Right lung (tissue), 10 donors: ENCODE data around the gene LRRC4B. TPM values are rescaled to one million over a fixed set of nuclear protein-coding genes. Genes with fewer than 3 reads are reported as not detected.
A peak's percentile ranks its signal among the peaks of the same experiment; 100 is the strongest.
"Not testable (repeated sequence)": the region's sequence is repeated elsewhere in the genome, so short reads cannot be mapped to it uniquely, and the experiment has no call there.

Experiments used
- DNase-seq, 2 donors: peaks; one replicate each; pipeline ENCODE4 v3.0.0-alpha.2; 2013
- long read RNA-seq, 8 donors: transcript quantifications; one replicate each; lab custom pipeline, GENCODE V29; 2026
- polyA plus RNA-seq, 5 donors: library from polyadenylated mRNA; unstranded; fragments of 120-200 nt; gene quantifications; one replicate each; pipeline versions ENCODE4 v1.2.1 to v1.2.3, GENCODE V29; 2013; ENCODE audit warnings: inconsistent platforms in 1 of 5, low replicate concordance in 1 of 5; ENCODE audit not compliant: insufficient read length in 5 of 5, insufficient read depth in 1 of 5

Gene LRRC4B, protein sequence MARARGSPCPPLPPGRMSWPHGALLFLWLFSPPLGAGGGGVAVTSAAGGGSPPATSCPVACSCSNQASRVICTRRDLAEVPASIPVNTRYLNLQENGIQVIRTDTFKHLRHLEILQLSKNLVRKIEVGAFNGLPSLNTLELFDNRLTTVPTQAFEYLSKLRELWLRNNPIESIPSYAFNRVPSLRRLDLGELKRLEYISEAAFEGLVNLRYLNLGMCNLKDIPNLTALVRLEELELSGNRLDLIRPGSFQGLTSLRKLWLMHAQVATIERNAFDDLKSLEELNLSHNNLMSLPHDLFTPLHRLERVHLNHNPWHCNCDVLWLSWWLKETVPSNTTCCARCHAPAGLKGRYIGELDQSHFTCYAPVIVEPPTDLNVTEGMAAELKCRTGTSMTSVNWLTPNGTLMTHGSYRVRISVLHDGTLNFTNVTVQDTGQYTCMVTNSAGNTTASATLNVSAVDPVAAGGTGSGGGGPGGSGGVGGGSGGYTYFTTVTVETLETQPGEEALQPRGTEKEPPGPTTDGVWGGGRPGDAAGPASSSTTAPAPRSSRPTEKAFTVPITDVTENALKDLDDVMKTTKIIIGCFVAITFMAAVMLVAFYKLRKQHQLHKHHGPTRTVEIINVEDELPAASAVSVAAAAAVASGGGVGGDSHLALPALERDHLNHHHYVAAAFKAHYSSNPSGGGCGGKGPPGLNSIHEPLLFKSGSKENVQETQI
- 10 to 100 TPM in 3 of 5 donors, 1 to 10 TPM in 2; 7.8 to 20.8 (median 10.9) TPM for polyA plus RNA-seq
- long read RNA-seq, donor 1, partial matches to known transcripts, result 6 of 10 reads
- long read RNA-seq, donor 1, other reads (novel, unspliced or antisense), result 0 of 10 reads
- long read RNA-seq, donor 2, partial matches to known transcripts, result 0 of 1 reads
- long read RNA-seq, donor 2, other reads (novel, unspliced or antisense), result 0 of 1 reads
- long read RNA-seq, donor 3, partial matches to known transcripts, result 6 of 8 reads
- long read RNA-seq, donor 3, other reads (novel, unspliced or antisense), result 0 of 8 reads
- long read RNA-seq, donor 4, partial matches to known transcripts, result 0 of 1 reads
- long read RNA-seq, donor 4, other reads (novel, unspliced or antisense), result 0 of 1 reads
- long read RNA-seq, donor 5, partial matches to known transcripts, result 0 of 1 reads
- long read RNA-seq, donor 5, other reads (novel, unspliced or antisense), result 0 of 1 reads
- long read RNA-seq, donor 6, partial matches to known transcripts, result 0 of 1 reads
- long read RNA-seq, donor 6, other reads (novel, unspliced or antisense), result 0 of 1 reads
- long read RNA-seq, donor 7, partial matches to known transcripts, result 202 of 209 reads
- long read RNA-seq, donor 7, other reads (novel, unspliced or antisense), result 5 of 209 reads
- long read RNA-seq, donor 8, result 0 reads

DNA sequence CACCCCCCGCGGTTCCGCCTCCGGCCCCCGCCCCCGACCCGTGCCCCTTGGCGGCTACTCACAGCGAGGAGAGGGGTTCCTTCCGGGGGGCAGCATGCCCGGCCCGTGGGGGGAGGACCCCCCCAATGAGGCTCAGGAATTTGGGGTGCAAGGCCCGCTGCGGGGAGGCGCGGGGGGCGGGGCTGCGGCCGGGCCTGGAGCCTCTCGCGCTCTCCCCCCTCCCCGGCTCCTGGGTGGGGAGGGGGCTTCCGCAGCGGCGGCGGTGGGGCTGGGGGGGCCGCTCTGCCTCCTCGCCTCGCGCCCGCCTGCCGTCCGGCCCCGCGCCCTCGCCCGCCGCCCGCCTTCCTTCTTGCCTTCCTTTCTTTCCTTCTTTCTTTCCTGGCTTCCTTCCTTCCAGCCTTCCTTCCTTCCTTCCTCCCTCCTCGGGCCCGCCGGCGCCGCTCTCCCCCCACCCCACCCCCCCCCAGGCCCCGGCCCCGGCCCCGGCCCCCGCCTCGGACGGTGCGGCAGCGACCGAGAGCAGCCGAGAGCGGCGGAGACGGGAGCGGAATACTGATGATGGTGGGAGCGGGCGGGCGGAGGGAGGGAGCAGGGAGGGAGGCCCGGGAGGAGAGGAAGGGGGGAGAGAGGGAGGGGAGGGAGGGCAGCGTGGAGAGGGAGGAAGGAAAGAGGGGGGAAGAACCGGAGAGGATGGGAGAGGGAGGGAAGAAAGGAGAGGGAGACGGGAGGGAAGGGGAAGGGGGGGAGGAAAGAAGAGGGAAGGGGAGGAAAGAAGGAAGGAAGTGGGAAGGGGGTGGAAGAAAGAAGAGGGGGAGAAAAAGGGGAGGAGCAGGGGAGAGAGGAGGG lies at the start of gene LRRC4B:
TSS of gene LRRC4B (minus strand) at position 554 of the 846 bp plus-strand sequence. CDS start 19,597 bp downstream, outside the sequence.
- peak; percentile 49 to 56 for DNase-seq

DNA sequence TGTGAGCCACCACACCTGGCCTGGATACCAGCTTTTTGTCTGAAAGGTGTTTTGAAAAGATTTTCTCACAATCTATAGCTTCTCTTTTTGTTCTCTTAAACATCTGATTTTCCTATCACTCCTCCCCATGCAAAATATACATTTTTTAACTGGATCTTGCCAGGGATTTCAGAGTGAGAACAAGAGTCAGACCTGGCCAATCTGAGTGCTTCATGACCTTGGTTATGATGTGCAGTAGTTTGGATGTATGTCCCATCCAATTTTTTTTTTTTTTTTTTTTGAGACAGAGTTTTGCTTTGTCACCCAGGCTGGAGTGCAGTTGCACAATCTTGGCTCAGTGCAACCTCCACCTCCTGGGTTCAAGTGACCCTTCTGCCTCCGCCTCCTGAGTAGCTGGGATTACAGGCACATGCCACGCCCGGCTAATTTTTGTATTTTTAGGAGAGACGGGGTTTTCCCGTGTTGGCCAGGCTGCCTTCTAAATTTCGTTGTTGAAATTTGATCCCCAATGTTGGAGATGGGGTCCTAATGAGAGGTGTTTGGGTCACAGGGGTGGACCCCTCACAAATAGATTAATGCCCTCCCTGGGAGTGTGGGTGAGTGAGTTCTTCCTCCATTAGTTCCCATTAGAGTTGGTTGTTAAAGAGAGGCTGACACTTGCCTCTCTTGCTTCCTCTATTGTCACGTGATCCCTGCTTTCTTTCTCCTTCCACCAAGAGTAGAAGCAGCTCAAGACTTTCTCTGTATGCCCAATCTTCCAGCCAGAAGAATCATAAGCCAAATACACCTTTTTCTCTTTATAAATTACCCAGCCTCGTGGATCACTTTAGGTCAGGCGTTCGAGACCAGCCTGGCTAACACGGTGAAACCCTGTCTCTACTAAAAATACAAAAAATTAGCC lies 44.5 kb upstream of the LRRC4B start:
- DNase-seq, result not testable (repeated sequence)

DNA sequence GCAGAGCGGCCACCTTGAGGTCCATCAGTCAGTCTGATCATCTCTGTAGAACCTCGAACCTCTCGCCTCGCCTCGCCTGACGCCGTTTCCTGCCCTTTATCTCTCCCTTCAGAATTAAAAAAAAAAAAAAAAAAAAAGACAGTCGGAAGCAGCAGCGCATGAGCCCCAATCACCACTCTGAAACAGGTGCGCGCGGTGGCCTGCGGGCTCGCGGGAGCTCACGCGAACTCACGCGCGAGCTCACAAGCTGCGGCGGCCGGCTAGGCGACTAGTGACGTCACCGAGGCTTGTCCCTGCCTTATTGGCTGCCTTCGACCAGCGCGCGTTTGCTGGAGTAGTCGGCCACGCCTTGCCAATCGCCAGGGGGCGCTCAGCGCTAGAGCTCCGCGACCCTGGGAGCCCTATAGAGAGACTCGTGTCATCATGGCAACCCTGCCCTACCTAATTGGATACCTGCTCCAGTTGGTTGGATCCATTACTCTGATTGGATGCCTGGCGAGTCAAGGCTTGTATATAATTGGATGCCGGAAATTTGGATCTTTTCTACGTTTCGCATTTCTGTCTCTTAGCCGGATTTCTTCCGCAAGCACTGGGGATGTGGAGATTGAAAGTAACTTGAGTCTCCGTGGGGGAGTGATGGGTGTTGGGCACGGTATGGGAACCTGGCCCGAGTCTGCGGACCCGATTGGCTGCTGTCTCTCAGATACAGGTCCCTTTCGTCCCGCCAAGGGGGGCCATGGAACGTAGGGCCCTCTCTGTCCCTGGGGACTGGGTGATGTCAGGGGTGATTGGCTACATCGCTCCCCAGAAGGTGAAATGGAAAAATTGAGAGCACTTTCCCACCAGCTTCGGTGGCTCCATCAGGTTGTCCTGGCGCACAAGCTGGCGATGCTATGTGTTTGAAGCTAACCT lies 39.9 kb upstream of the LRRC4B start:
- DNase-seq, result peak; percentile 31 to 53

DNA sequence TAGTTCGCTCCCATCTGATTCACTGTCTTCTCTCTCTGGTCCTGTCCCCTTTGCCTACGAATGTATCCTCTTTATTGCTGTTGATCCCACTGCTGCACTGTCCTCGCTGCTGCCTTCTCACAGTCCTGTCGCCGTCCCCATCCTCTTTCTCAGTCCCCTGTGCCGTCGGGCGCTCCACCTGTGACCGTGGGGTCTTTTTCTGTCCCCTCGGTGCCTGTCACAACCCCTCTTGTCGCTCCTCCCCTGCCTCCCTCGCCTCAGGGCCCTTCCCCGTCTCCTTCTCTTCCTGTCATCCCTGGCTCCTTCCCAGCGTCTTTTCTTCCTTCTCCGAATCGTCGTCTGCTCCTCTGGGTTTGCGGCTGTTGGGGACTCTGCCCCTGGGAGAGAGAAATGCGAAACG lies 39.2 kb upstream of the LRRC4B start:
- DNase-seq, result no peak

DNA sequence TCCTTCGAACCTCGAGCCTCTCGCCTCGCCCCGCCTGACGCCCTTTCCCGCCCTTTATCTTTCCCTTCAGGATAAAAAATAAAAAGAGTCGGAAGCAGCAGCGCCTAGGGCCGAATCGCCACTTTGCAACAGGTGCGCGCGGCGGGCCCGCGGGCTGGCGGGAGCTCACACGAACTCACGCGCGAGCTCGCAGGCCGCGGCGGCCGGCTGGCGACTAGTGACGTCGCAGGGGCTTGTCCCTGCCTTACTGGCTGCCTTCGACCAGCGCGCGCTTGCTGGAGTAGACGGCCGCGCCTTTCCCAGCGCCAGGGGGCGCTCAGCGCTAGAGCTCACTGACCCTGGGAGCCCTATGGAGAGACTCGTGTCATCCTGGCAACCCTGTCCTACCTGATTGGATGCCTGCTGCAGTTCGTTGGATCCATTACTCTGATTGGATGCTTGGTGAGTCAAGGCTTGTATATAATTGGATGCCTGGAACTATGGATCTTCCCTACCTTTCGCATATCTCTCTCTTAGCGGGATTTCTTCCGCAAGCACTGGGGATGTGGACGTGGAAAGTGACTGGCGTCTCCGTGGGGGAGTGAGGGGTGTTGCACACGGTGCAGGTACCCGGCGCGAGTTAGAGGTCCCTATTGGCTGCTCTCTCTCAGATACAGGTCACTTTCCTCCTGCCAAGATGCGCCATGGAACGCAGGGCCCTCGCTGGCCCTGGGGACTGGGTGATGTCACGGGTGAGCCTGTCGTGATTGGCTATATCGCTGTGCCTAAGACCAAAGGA lies 38.0 kb upstream of the LRRC4B start:
- not testable (repeated sequence) for DNase-seq

DNA sequence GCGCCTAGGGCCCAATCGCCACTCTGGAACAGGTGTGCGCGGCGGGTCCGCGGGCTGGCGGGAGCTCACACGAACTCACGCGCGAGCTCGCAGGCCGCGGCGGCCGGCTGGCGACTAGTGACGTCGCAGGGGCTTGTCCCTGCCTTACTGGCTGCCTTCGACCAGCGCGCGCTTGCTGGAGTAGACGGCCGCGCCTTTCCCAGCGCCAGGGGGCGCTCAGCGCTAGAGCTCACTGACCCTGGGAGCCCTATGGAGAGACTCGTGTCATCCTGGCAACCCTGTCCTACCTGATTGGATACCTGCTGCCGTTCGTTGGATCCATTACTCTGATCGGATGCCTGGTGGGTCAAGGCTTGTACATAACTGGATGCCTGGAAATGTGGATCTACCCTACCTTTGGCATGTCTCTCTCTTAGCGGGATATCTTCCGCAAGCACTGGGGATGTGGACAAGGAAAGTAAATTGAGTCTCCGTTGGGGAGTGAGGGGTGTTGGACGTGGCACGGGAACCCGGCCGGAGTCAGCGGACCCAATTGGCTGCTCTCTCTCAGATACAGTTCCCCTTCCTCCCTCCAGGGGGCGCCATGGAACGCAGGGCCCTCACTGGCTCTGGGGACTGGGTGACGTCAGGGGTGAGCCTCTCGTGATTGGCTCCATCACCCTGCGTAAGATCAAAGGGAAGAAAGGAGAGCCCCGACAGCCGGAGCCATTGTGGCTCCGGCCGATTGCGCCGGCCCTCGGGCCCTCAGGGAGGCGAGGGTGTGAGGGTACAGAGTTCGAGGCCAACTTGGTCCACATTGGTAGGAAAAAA lies 36.2 kb upstream of the LRRC4B start:
- not testable (repeated sequence) for DNase-seq

DNA sequence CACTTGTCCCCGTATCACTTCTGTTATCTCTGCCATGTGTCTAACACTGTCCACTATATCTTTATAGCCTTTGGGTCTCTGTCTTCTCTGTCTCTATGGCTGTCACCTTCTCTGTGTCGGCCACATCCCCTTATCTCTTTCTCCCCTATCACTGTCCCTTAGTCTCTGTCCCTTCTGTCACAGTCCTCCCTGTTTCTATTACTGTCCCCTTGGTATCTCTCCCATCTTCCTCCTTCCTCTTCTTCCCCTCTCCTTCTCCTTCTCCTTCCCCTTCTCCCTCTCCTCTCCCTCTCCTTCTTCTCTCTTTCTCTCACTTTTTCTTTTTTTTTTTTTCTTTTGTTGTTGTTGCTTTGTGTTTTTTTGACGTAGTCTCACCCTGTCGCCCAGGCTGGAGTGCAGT lies 34.7 kb upstream of the LRRC4B start:
- no peak for DNase-seq

DNA sequence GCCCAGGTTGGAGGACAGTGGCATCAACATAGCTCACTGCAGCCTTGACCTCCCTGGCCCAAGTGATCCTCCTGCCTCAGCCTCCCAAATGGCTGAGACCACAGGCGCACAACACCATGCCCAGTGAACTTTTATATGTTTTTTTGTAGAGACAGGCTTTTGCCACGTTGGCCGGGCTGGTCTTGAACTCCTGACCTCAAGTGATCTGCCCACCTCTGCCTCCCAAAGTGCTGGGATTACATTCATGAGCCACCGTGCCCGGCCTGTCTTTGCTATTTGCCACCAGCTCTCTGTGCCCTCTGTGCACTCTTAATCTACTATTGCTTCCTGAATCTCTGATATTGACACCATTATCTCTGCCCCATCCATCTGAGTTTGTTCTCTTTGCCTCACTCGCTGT lies 34.3 kb upstream of the LRRC4B start:
- DNase-seq, result no peak

DNA sequence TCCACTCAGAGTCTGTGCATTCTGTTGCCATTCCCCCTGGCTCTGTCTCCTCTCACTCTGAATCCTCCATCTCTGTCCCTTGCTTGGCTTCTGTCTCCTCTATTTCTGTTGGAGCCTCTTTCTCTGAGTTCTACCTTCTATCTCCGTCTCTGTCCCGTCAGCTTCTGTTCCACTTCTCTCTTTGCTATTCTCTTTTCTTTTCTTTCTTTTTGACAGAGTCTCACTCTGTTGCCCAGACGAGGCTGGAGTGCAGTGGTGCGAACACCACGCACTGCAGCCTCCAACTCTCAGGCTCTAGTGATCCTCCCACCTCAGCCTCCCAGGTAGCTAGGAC lies 33.8 kb upstream of the LRRC4B start:
- no peak for DNase-seq

DNA sequence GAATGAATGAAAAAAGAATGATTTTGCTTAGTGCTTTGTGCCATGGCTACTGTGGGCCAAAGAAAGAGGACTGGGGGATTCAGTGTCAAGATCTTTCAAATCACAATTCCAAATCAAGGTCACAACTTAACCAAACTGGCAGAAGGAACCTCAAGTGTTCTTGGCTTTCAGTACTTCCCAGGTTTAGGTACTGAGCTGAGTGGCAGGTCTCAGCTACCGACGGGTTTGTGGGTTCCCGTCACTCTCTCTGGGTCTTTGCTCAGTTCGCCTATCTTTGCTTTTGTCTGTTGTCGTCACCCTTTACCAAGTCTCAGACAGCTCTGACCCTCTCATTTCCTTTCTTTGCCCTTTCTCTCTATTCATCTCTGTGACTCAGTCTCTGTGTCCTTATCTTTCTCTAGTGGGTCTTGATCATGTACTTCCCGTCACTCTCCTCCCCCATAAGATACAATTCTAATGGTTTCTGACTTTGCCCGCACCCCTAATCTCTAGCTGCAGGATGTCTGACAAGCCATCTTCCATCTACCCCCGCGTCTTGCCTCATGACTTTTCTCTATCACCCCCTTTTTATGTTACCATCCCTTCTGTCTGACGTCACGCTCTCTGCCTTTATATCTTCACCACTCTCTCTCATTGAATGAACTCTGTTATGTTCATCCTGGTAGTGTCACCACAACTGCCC lies 33.3 kb upstream of the LRRC4B start:
- DNase-seq, result no peak

DNA sequence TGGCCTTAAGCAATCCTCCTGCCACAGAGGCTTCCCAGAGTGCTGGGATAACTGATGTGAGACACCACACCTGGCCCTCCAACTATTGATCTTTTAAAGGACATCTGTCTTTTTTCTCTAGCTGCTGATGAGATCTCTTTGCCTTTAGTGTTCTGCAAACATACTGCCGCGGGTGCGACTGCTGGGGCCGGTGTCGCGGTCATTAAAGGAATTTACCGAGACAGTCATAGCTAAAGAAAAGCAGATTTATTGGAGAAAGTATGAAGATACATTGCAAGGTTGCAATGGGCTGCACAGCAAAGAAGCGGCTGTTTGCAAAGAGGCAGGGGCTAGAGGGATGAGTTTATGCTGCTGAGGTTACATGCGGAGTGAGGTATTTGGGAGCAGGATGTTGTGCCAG lies 31.2 kb upstream of the LRRC4B start:
- no peak for DNase-seq

DNA sequence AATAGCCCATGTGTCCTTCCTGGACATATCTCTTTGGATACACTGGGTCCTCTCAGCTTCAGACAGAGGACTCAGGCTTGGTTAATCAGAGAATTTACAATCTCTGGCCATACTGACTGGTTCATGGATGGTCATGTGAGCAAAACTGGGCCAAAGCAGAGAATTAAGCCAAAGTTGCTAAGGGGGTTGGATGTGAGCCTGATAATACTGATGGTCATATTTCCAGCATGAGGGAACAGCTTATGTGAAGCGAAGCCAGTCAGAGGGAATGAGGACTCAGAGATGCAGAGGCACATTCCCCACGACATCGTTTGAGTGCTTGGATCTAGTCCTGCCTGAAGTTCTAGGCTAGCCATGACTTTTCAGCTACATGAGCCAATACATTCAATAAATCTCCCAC lies 22.0 kb upstream of the LRRC4B start:
- no peak for DNase-seq

DNA sequence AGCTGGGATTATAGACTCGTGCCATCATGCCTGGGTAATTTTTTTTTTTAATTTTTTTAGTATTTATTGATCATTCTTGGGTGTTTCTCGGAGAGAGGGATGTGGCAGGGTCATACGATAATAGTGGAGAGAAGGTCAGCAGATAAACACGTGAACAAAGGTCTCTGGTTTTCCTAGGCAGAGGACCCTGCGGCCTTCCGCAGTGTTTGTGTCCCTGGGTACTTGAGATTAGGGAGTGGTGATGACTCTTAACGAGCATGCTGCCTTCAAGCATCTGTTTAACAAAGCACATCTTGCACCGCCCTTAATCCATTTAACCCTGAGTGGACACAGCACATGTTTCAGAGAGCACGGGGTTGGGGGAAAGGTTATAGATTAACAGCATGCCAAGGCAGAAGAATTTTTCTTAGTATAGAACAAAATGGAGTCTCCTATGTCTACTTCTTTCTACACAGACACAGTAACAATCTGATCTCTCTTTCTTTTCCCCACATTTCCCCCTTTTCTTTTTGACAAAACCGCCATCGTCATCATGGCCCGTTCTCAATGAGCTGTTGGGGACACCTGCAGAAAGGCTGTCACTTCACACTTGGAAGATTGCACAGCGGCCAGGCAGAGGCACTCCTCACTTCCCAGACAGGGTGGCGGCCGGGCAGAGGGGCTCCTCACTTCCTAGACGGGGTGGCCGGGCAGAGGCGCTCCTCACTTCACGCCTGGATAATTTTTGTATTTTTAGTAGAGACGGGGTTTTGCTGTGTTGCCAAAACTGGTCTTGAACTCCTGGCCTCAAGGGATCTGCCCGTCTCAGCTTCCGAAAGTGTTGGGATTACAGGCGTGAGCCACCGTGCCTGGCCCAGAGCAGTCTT lies 13.8 kb upstream of the LRRC4B start:
- DNase-seq, result not testable (repeated sequence)

DNA sequence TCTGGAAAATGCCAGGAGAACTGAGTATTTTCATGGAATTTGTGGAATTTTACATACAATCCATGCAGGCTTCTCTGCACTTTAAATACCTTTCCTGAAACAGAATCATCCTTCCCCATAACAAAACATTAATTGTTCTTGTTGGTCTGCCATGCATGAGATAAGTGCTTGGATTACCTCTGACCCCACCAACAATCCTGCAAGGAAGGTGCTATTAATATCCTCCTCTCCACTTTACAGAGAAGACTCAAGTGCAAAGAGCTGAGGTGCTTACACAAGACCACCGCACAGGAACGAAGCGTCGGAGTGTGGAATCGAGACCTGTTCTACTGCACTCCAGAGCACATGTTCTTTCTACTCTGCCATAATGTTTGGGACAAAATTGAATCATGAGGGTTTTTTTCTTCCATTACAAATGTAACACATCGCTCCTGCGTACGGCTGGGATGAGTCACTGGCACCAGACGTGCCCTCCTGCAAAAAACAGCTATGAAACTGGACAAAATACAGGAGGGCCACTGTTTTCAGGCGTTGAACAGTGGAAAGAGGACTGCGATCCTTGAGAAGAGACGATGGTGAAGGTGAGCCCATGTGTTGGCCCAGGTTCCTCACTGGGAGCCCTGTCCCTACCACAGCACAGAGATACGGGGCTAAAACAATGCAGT lies 12.9 kb upstream of the LRRC4B start:
- DNase-seq, result no peak

DNA sequence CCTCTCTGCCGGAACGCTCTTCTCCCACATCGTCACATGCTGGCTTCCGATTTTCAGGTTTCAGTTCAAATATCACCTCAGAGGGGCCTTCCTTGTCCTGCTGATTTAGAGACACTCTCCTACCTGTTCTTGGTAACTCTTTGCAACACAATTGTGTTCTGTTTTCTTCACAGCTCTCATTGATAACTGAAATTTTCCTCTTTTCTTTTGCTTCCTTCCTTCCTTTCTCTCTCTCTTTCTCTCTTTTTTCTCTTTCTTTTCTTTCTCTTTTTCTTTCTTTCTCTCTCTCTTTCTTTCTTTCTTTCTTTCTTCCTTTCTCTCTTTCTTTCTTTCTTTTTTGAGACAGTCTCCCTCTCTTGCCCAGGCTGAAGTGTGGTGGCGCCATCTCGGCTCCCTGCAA lies 12.0 kb upstream of the LRRC4B start:
- DNase-seq, result no peak
